Measurements from ENCODE around the gene CHP2. TPM values are rescaled to one million over a fixed set of nuclear protein-coding genes. Genes with fewer than 3 reads are reported as not detected.

The CHP2 gene
- polyA plus RNA-seq, 1 donor (not counting 4 experiments of a cell fraction or from before 2014, with no cell fraction given) = 0.20 TPM

DNA sequence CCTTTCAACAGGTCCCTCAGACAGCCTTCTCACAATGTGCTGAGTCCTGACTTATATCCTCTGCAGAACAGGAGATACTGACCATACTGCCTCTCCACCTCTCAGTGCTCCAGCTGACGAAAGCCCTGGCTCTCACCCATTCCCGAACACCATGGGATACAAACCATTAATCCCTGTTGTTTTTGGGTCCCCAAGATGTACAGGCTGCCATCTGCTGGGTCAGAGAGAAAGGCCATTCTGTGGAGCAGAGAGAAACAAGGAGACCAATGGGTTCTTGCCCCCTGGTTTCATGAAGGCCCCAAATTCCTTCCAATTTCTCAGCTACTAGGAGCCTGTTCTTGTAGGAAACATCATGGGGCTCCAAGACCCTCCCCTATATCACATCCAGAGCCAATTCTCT is 44.8 kb upstream of the CHP2 start:
- DNase-seq (ENCODE audit: low read depth, low spot score) (no peak), FAIRE-seq (no peak)
- Histone ChIP-seq H4K20me1 (ENCODE audit: control insufficient read depth, extremely low read depth, insufficient read depth, low read length) (no peaks in the 10 kb centered on the region), H3K4me1 (ENCODE audit: control insufficient read depth, extremely low read depth, insufficient read depth, low read length) (no peaks in the 10 kb centered on the region), H3K9ac (ENCODE audit: control insufficient read depth, extremely low read depth, insufficient read depth, low read length) (no peak overlapping the region), H3K9me1 (ENCODE audit: control insufficient read depth, extremely low read depth, insufficient read depth, low read length) (no peaks in the 10 kb centered on the region), H3K36me3 (ENCODE audit: control insufficient read depth in 2 of 2, extremely low read depth in 1 of 2, insufficient read depth in 2 of 2, low read length in 2 of 2) (no peaks in the 10 kb centered on the region), H3K27ac (ENCODE audit: control insufficient read depth, insufficient read depth, low read length) (no peak overlapping the region), H3K4me3 (ENCODE audit: control insufficient read depth in 2 of 3, extremely low read depth in 1 of 3, insufficient read depth in 2 of 3, low read depth in 1 of 3, low read length in 3 of 3) (no peak overlapping the region), H3K79me2 (ENCODE audit: control insufficient read depth, insufficient read depth, low read length) (no peaks in the 10 kb centered on the region), H2AFZ (ENCODE audit: control insufficient read depth, low read length) (no peak overlapping the region), H3K9me3 (ENCODE audit: control insufficient read depth, low read depth, low read length) (peaks cover 7% of the 10 kb centered on the region), H3K27me3 (ENCODE audit: control insufficient read depth, extremely low read depth, insufficient read depth, low read length) (peaks cover 27% of the 10 kb centered on the region), H3K4me2 (ENCODE audit: control insufficient read depth, extremely low read depth, insufficient read depth, low read depth, low read length) (no peak overlapping the region)
- no peak for TF ChIP-seq EZH2 (IDR thresholded peaks at IDR 0.05; ENCODE audit: low read length)
- TF ChIP-seq, protein P1, sequence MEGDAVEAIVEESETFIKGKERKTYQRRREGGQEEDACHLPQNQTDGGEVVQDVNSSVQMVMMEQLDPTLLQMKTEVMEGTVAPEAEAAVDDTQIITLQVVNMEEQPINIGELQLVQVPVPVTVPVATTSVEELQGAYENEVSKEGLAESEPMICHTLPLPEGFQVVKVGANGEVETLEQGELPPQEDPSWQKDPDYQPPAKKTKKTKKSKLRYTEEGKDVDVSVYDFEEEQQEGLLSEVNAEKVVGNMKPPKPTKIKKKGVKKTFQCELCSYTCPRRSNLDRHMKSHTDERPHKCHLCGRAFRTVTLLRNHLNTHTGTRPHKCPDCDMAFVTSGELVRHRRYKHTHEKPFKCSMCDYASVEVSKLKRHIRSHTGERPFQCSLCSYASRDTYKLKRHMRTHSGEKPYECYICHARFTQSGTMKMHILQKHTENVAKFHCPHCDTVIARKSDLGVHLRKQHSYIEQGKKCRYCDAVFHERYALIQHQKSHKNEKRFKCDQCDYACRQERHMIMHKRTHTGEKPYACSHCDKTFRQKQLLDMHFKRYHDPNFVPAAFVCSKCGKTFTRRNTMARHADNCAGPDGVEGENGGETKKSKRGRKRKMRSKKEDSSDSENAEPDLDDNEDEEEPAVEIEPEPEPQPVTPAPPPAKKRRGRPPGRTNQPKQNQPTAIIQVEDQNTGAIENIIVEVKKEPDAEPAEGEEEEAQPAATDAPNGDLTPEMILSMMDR (optimal IDR thresholded peaks at IDR 0.05 in 1 of 3, IDR thresholded peaks at IDR 0.05 in 1 of 3, conservative IDR thresholded peaks at IDR 0.05 in 1 of 3; ENCODE audit: extremely low read depth in 1 of 3, insufficient read depth in 2 of 3, low read length in 3 of 3) = no peak
- dilution Hi-C loops (cut with MboI; ENCODE audit: extremely low pct_ligation_motif_present, low sequenced_read_pairs) = no loop called here

DNA sequence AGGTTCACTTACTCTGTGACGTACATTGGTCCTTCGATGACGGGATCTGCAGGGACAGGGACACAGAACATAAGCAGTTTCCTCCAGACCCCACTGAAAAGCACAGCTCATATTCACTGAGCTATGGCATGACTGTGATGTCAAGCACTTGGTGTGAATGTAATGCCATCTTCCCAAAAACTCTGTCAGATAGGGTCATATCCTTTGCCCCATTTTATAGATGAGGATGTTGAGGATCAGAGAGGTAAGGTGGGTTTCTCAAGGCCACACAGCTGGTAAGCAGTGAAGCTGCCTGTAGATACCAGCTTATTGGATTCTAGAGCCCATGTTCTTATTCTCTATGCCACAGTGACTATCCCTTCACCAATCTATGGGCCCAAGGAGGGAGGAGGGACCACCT is 44.3 kb upstream of the CHP2 start:
- dilution Hi-C loops (cut with MboI; ENCODE audit: extremely low pct_ligation_motif_present, low sequenced_read_pairs) = no loop called here
- no peak for FAIRE-seq

More for the DNA sequence above, 44.3 kb upstream of the CHP2 start:
- Histone ChIP-seq H3K9me3 (ENCODE audit: control insufficient read depth, low read depth, low read length) (peaks cover 7% of the 10 kb centered on the region), H3K4me1 (ENCODE audit: control insufficient read depth, extremely low read depth, insufficient read depth, low read length) (no peaks in the 10 kb centered on the region), H3K9me1 (ENCODE audit: control insufficient read depth, extremely low read depth, insufficient read depth, low read length) (no peaks in the 10 kb centered on the region), H3K4me2 (ENCODE audit: control insufficient read depth, extremely low read depth, insufficient read depth, low read depth, low read length) (no peak overlapping the region), H4K20me1 (ENCODE audit: control insufficient read depth, extremely low read depth, insufficient read depth, low read length) (no peaks in the 10 kb centered on the region), H3K4me3 (ENCODE audit: control insufficient read depth in 2 of 3, extremely low read depth in 1 of 3, insufficient read depth in 2 of 3, low read depth in 1 of 3, low read length in 3 of 3) (no peak overlapping the region), H3K36me3 (ENCODE audit: control insufficient read depth in 2 of 2, extremely low read depth in 1 of 2, insufficient read depth in 2 of 2, low read length in 2 of 2) (no peaks in the 10 kb centered on the region), H3K27ac (ENCODE audit: control insufficient read depth, insufficient read depth, low read length) (no peak overlapping the region), H3K27me3 (ENCODE audit: control insufficient read depth, extremely low read depth, insufficient read depth, low read length) (peaks cover 27% of the 10 kb centered on the region), H3K79me2 (ENCODE audit: control insufficient read depth, insufficient read depth, low read length) (no peaks in the 10 kb centered on the region), H2AFZ (ENCODE audit: control insufficient read depth, low read length) (no peak overlapping the region), H3K9ac (ENCODE audit: control insufficient read depth, extremely low read depth, insufficient read depth, low read length) (no peak overlapping the region)
- DNase-seq (ENCODE audit: low read depth, low spot score) = no peak
- no peak for TF ChIP-seq EZH2 (IDR thresholded peaks at IDR 0.05; ENCODE audit: low read length)
- TF ChIP-seq, protein P1 (optimal IDR thresholded peaks at IDR 0.05 in 1 of 3, IDR thresholded peaks at IDR 0.05 in 1 of 3, conservative IDR thresholded peaks at IDR 0.05 in 1 of 3; ENCODE audit: extremely low read depth in 1 of 3, insufficient read depth in 2 of 3, low read length in 3 of 3) = no peak
